GM12892 (cell line): ENCODE measurements around the gene PAQR3.

Source experiments
- POLR2A ChIP-seq: IDR thresholded peaks from 2 replicates; pipeline ENCODE4 v1.6.1; 2011; ENCODE audit warnings: low read depth, low read length, control low read depth
- TAF1 ChIP-seq: IDR thresholded peaks from 2 replicates; pipeline ENCODE4 v1.6.1; 2011; ENCODE audit warnings: low read depth, mild to moderate bottlenecking, control low read depth, low read length, borderline replicate concordance

DNA sequence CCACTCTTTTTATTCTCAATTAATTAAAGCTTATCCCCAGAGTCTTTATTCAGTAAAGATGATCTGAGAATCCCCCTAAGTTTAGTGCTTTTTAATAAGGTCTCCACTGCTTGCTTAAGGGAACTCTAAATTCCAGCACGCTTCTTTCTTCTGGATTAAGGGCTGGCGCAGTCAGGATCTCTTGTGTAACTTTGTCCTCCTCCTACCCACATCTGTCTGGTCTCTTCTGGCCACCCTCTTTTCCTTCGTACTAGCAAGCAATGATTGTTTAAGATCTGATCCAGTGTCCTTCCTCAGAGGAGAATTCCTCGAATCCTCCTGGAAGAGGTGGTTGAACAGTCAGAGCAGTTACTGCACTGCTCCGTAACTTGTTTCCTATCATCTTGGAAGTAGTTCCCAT, 14.0 kb upstream of the PAQR3 start:
- no peak for TF ChIP-seq POLR2A
- no peak for TF ChIP-seq TAF1
